Measurements from ENCODE around the gene GALT.

The GALT gene

GRCh38 chr9:34646211-34647083 is at the start of gene GALT:
Gene GALT (plus strand): TSS chr9:34646675. CDS start chr9:34646705, 30 bp downstream.
- peak; percentile 89 for ATAC-seq

DNA sequence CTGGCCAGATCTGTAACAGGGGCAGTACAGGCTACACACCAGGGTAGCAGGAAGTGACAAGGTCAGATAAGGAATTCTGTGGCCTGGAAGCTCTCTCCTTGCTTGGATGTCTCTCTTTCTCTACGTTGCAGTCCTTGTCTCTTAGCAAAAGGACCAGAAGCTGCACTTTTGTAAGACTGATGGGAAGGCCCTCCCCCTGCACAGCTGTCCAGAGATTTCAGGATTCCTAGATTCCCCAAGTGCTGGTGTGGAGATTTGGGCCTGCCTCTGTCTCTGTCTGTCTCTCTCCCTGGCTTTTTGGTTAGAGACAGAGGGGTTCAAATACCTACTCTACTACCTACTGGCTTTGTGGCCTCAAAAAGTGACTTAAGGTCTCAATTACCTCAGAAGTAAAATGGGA is 46.9 kb upstream of the GALT start:
- ATAC-seq, result no peak

GRCh38 chr9:34600908-34601307 is 45.6 kb upstream of the GALT start:
- no peak for ATAC-seq

DNA sequence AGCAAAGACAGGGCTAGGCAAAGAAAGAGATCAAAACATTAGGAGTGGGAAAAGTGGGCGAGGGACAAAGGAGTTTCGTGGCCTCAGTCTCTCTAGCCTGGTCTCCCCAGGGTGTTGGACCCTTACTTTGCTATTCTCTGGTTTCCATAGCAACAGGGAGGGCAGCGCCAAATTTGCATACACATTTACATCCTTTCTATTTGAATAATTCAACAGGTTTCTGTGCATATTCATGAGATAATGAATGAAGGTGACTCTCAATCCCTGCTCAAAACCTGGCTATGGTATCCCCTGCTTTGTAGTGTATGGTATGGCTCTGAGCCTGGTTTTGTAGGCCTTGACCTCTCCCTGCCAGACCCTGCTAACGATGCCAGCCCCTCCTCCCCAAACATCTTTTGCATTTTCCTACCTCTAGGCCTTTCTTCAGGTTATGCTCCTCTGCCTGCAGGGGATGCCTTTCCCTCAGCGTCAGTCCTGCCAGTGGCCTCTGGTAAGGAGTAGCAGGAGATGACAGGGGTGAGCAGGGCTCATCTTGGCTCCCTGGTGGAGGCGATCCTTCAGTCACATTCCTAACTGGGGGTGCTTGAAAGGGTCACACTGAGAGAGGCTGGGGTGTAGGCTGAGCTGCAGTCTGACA is 44.4 kb upstream of the GALT start:
- ATAC-seq, result no peak

DNA sequence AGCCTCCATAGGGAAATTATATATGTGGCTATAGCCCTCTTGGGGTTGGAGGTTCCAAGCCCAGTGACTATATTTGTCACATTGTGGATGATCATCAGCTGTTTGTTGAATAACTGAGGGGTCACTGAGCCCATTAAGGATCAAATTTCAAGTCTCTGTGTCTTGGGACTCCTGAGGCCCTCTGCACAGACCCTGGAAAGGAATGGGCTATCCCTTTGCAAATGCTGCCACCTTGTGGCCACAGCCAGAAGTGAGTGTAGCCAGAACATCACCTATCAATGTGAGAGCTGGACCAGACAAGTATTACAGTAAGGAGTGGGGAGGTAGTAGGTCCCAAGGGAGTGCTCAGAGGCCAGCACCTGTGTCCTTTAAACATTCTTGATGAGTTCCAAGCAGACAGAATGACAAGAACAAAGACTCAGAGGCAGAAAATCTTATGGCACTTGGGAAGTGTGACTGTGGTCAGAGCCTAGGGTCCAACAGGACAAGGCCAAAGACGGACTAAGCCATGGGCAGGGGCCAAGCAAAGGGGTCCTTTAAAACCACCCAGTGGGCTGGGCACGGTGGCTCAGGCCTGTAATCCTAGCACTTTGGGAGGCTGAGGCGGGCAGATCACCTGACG is 42.8 kb upstream of the GALT start:
- ATAC-seq, result peak; percentile 88 to 93

- ATAC-seq, result no peak
Measured at GRCh38 chr9:34606190-34606589, 40.3 kb upstream of the GALT start.

DNA sequence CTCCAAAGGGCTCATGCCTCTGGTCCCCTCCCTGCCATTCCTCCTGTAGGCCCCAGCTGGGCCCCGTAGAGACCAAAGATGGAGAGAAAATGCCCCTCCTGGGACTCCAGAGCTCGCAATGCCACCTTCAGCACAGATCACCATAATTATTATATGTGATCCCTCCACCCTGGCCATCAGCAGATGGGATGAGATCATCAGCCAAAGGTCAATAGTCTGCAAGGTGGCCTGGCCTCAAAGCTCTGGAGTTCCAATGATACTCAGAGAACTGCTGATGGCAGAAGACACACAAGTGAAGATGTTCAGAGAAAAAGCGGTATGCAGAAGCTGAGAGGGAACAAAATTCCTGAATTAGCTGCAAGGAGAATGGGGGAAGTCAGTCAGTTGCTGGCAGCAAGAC is 39.6 kb upstream of the GALT start:
- ATAC-seq, result no peak

DNA sequence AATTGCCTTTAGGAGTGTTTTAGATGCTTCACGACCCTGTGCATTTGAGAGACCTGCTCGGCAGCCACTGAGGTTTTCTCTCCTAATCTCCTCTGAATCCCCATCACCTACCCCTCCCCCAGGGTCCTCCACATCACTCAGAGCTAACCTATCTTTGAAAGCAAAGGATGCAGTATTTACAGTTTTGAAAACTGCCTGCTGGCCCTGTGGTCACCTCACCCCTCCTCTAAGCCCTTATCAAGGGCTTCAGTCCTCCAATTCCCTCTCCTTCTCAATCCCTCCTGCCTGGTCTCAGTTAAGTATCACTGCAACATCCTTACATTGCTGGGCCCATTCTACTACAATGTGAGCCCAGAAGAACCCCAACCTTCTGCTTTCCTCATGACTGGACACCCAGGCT is 39.1 kb upstream of the GALT start:
- ATAC-seq, result no peak

DNA sequence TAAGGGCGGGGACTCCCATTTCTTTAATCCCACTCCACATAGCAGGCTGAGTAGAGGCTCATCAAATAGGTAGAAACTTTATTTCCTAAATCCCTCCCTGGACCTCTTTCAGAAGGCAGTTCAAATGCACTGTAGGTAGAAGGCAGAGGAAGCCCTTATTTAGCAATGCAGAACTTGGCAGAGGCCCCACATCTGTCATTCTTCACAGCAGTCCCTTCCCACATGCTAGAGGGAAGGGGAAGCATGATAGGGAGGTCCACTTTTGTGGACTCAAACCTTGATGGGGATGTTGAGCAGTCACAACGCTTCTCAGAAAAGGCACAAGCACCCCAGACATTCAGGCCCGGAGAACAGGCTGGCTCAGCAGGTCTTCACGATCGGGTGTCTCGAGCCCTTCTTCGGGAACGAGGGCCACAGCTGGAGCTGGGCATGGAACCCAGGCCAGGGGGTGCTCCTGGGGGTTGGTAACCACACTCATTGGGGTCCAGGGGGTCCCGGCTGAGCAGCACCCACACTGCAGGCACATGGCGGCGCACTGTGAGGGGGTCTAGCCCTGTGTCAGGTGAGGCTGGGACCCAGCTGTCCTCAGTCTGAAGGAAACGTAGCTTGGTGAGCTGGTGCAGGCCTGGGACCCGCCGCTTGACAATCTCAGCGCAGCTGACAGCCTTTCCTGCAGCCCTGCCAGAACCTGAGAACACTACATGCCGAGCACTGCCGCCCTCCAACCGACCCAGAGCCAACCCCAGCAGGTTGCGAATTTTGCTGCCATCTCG is 35.9 kb upstream of the GALT start:
- ATAC-seq, result no peak

GRCh38 chr9:34611251-34611810 is 35.1 kb upstream of the GALT start:
- peak in 1 of 2 donors; percentile 10 for ATAC-seq

DNA sequence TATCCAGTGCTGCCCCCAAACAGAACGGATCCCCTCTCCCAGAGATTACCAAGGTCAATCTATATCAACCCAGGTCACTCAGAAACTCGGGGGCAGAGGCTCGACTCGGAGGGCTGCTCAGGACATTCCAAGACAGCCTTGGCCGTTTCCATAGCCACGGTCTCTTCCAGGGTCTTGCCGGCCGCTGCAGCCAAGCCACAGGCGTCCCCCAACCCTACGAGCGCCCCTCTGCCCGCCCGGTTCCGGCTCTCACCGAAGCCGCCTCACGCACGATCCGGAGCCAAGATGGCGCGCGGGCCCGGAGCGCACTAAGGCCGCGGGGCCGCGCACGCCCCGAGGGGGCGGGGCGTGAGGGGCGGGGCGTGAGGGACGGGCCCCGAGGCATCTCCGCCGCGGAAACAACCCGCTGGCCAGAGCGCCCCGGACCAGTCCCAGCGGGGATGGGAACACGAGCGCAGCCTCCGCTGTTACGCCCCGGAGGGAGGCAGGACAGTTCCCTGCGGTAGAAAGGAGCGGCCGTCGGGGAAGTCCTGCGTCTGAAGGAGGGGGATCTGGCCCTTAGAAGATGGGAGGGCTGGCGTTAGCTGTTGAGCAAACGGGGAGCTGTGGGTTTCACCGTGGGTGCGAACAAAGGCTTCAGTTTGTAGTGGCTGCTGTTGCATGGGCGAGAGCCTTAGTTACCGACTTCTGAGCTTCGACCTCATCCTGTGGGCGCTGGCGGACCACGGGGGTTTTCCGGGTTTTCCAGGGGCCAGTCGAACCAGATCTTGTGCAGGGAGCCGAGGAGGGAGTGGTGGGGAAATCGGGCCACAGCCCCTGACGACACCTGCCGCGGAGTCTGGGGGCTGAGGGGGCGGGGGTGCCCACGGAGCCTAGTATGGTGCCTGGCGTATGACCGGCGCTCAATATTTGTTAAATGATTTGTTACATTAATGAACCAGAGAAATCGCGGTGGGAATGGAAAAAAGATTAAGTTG is 34.4 kb upstream of the GALT start, which contains the start of gene RPP25L:
RPP25L (minus strand) TSS at position 287 of the 977 bp plus-strand sequence. CDS start 801 bp downstream, outside the sequence.
- ATAC-seq, result peak; percentile 93 to 95

GRCh38 chr9:34612788-34613390 is 33.6 kb upstream of the GALT start:
- ATAC-seq, result peak; percentile 41 to 48

DNA sequence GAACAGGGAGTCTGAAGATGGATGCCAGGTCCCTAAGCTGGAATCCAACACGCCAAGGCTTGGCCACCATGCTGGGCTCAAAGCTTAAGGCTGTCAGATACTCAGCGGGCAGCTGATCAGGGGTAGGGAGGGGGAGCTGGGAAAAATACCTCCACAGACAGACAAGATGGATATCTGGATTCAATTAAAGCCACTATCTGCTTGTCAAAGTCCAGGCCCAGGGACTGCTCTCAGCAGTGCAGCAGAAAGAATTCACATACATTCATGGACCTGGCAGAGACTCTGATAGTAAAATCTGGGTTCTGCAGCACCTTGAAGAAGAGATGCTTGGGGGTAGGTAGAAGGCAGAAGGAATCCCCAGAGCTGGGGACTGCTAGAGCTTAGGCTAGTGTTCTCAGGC is 31.3 kb upstream of the GALT start:
- ATAC-seq, result no peak

DNA sequence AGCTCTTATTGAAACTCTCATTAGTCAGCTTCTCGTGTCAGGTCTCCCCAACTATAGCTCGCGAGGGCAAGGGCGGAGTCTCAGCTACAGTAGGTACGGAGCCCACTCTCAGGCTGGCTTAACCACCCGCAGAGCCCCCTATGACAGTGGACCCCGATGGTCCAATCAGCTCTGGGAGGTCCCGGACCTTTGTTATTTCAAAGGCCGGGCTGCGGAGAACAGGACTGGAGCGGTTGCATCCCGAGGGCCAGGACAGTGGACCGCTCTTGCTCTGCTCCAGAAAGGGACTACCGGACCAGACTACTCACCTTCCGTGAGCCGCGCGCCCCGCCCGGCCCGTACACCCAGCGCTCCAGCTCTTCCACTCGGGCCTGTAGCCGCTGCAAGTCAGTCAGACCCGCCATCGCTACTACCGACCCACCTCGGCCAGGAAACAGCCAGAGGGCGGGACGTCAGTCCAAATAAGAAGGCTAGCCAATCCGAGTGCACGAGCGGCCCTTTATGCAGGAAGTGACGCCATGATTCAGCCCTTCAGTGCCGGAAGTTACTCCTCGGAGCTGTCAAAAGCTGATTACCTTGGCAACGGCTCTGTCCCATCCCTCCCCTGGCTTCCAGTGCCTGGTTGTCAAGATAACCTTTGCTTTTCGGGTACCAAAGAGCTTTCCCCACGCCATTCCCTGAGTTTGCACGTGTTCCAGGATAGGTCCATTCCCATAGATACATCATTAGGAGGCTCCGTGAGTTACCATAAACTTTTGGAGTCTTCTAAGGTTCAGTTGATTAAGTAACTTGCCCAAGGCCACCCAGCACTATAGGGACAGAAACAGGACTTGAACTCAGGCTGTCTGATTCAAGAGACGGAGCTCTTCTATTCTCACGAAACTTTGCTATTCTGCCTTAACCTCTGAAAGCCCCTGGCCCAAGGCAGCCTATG is 26.1 kb upstream of the GALT start, which contains the start of gene DCTN3:
DCTN3 (minus strand) TSS at position 435 of the 934 bp plus-strand sequence; CDS start at position 404, 31 bp downstream.
- peak; percentile 99 for ATAC-seq

DNA sequence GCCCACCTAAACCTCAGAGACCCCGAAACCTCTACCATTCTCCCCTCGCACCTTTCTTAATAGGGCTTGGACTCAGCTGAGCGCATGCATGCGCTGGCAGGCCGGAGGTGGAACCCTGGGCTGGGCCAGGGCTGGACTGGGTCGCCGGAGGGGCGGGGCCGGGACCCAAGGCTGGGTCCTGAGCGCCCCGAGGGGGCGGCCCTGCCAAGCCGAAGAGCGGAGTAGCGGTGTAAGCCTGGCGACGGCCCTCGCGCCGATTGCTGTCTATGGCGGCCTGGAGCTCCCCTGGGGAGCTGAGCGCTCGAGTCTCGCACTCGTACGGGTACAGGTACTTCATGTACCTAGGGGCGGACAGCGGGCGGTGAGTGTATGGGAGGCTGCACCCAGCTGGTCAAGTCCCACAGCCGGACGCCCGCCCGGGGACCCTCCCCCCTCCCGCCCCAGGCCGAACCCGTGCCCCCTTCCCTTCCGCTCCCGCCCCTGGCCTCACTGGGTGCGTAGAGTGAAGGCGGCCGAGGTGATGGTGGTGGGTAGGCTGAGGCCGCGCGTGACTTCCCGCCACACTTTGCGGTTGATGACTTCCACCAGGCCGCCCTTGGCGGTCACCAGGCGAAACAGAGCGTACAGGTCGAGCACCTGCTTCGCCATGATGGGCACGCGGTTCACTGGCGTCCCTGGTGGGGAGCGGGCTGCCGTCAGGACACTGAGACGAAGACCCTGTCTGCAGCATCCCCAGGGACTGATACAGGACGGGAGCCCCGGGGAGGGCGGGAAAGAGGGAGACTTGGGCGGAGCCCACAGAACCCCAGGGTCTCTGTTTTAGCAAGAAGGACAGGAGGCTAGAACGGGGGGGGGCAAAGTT is 22.9 kb upstream of the GALT start:
- no peak for ATAC-seq

GRCh38 chr9:34624475-34625185 is 21.8 kb upstream of the GALT start:
- no peak for ATAC-seq

DNA sequence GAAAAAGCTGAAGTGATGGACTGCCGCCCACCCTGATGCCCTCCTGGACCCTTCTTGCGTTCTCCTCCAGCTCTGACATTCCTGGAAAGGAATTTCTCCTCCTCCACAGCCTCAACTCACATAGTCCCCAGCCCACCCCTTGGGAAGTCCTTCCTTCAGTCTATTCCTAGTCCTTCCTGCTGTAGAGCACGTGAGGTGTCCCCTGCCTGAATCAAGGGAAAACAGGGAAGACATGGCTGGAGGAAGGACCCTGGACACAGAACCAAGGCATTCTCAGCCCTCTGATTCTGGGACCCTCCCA is 21.3 kb upstream of the GALT start:
- no peak for ATAC-seq
